ENCODE results near the gene ZNF431.

The ZNF431 gene

GRCh38 chr19:21109116-21109515, 32.7 kb upstream of the ZNF431 start:
- Histone ChIP-seq H3K4me3 (ENCODE audit: low read depth, low read length) (no peak overlapping the region), H3K27me3 (no peaks in the 10 kb centered on the region), H3K9me3 (no peaks in the 10 kb centered on the region), H3K4me1 (no peaks in the 10 kb centered on the region), H3K36me3 (peaks cover 23% of the 10 kb centered on the region)
- no peak for TF ChIP-seq CTCF (IDR thresholded peaks at IDR 0.05; ENCODE audit: low read depth, low read length)
- DNase-seq: no peak

- H3K27me3 ChIP-seq: no peaks in the 10 kb centered on the region
- no peak for DNase-seq
- H3K4me1 ChIP-seq: no peaks in the 10 kb centered on the region
- H3K36me3 ChIP-seq: peaks cover 17% of the 10 kb centered on the region
- no peak for TF ChIP-seq CTCF (IDR thresholded peaks at IDR 0.05; ENCODE audit: low read depth, low read length)
- no peaks in the 10 kb centered on the region for H3K9me3 ChIP-seq
- no peak overlapping the region for H3K4me3 ChIP-seq (ENCODE audit: low read depth, low read length)
These were observed 31.7 kb upstream of the ZNF431 start for GRCh38 chr19:21110183-21110582.

DNA sequence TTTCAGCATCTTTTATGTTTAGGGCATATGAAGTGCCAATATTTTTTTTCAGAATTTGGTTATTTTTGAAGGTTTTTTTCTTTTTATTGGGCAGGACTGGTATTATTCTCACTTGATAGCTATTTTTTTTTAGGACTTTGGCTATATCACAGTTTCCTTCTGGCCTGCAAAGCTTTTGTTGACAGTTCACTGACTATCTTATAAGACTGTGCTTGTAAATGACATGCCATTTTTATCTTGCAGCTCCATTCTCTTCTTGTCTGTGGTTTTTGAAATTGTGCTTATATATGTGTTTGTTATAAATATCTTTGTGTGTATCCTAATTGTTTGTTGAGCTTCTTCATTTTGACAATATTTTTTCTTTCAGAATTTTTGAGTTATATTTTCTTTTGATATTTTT, 26.4 kb upstream of the ZNF431 start:
- no peaks in the 10 kb centered on the region for H3K9me3 ChIP-seq
- no peaks in the 10 kb centered on the region for H3K4me1 ChIP-seq
- DNase-seq: no peak
- no peak for TF ChIP-seq CTCF (IDR thresholded peaks at IDR 0.05; ENCODE audit: low read depth, low read length)
- H3K4me3 ChIP-seq (ENCODE audit: low read depth, low read length): no peak overlapping the region
- H3K27me3 ChIP-seq: no peaks in the 10 kb centered on the region
- peaks cover 33% of the 10 kb centered on the region for H3K36me3 ChIP-seq

DNA sequence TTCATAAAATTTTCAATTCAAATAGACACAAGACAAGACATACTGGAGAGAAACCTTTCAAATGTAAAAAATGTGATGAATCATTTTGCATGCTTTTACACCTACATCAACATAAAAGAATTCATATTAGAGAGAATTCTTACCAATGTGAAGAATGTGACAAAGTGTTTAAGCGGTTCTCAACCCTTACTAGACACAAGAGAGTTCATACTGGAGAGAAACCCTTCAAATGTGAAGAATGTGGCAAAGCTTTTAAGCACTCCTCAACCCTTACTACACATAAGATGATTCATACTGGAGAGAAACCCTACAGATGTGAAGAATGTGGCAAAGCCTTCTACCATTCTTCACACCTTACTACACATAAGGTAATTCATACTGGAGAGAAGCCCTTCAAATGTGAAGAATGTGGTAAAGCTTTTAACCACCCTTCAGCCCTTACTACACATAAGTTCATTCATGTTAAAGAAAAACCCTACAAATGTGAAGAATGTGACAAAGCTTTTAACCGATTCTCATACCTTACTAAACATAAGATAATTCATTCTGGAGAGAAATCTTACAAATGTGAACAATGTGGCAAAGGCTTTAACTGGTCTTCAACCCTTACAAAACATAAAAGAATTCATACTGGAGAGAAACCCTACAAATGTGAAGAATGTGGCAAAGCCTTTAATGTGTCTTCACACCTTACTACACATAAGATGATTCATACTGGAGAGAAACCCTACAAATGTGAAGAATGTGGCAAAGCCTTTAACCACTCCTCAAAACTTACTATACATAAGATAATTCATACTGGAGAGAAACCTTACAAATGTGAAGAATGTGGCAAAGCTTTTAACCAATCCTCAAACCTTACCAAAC, 24.6 kb upstream of the ZNF431 start:
- H3K9me3 ChIP-seq: no peaks in the 10 kb centered on the region
- no peaks in the 10 kb centered on the region for H3K27me3 ChIP-seq
- no peak for TF ChIP-seq CTCF (IDR thresholded peaks at IDR 0.05; ENCODE audit: low read depth, low read length)
- no peak for DNase-seq
- no peaks in the 10 kb centered on the region for H3K4me1 ChIP-seq
- H3K4me3 ChIP-seq (ENCODE audit: low read depth, low read length): no peak overlapping the region
- peaks cover 33% of the 10 kb centered on the region for H3K36me3 ChIP-seq

- Histone ChIP-seq H3K36me3 (no peaks in the 10 kb centered on the region), H3K27me3 (no peaks in the 10 kb centered on the region)
- no peak for DNase-seq
These were observed 15.8 kb upstream of the ZNF431 start for GRCh38 chr19:21126078-21126477.

More at GRCh38 chr19:21126078-21126477, 15.8 kb upstream of the ZNF431 start:
- TF ChIP-seq CTCF (IDR thresholded peaks at IDR 0.05; ENCODE audit: low read depth, low read length): no peak
- Histone ChIP-seq H3K4me3 (ENCODE audit: low read depth, low read length) (no peak overlapping the region), H3K4me1 (no peaks in the 10 kb centered on the region), H3K9me3 (no peaks in the 10 kb centered on the region)

Measured in BE2C (cell line).